Breast epithelium (tissue), 4 donors: Measurements from ENCODE around the gene S100A7A. TPM values are rescaled to one million over a fixed set of nuclear protein-coding genes. Genes with fewer than 3 reads are reported as not detected.
"Not testable (repeated sequence)": the region's sequence is repeated elsewhere in the genome, so short reads cannot be mapped to it uniquely, and the experiment has no call there.

Experiments
- DNase-seq, 2 donors: peaks; one replicate each; pipeline ENCODE4 v3.0.0-alpha.2; 2019; ENCODE audit warnings: low spot score in 2 of 2
- H3K27ac ChIP-seq, 2 donors: fragments of 200-600 bp; sonication (generic) in 1 of 2; one replicate each; pipeline ENCODE4 v1.5.1; 2016 to 2019; ENCODE audit warnings: mild to moderate bottlenecking in 1 of 2
- H3K27me3 ChIP-seq, 2 donors: fragments of 200-600 bp; sonication (generic) in 1 of 2; one replicate each; pipeline versions ENCODE4 v1.5.1 to v1.6.0; 2017 to 2019; ENCODE audit warnings: control low read depth in 1 of 2, mild to moderate bottlenecking in 1 of 2
- H3K36me3 ChIP-seq: fragments of 200-600 bp; one replicate; pipeline ENCODE4 v1.5.1; 2019
- H3K4me1 ChIP-seq, 2 donors: fragments of 200-600 bp; sonication (generic); one replicate each; pipeline ENCODE4 v1.5.1; 2016 to 2019; ENCODE audit warnings: control low read depth in 1 of 2
- H3K4me3 ChIP-seq, 3 donors: fragments of 200-600 bp; sonication (generic); 1 replicate in 2 of 3; 2 replicates in 1 of 3; pipeline ENCODE4 v1.5.1; 2016 to 2019; ENCODE audit warnings: mild to moderate bottlenecking in 3 of 3, moderate library complexity in 2 of 3
- H3K9me3 ChIP-seq, 2 donors: fragments of 200-600 bp; sonication (generic) in 1 of 2; one replicate each; pipeline ENCODE4 v1.5.1; 2016 to 2019; ENCODE audit warnings: control low read depth in 1 of 2
- POLR2A ChIP-seq: fragments of 450-650 bp; IDR thresholded peaks from one replicate; pipeline ENCODE4 v1.6.1; 2016; ENCODE audit warnings: antibody characterized with exemption, mild to moderate bottlenecking, moderate library complexity
- POLR2AphosphoS5 ChIP-seq, 3 donors: sonication (generic); formaldehyde crosslinking; IDR thresholded peaks; one replicate each; pipeline ENCODE4 v1.6.1; 2017; ENCODE audit warnings: antibody characterized with exemption in 3 of 3
- intact Hi-C: fragments of 100-400 bp; cut with DNase I; formaldehyde crosslinking; loops from one replicate; pipeline ENCODE4 v1.15.1; 2023; ENCODE audit warnings: low total_unique reads
- total RNA-seq, 3 donors: library from RNA; depleted of rRNA; stranded (reverse); fragments of >200 nt; gene quantifications; one replicate each; pipeline ENCODE4 v1.1.0, GENCODE V29; 2016
- TF ChIP-seq, protein P1 (sequence below), 3 donors: fragments of 450-650 bp; IDR thresholded peaks; one replicate each; pipeline ENCODE4 v1.5.1; 2016 to 2017; ENCODE audit warnings: antibody characterized with exemption in 3 of 3, mild to moderate bottlenecking in 3 of 3, moderate library complexity in 3 of 3

Gene S100A7A
- total RNA-seq, 3 donors from 2014 or later, result not detected

DNA sequence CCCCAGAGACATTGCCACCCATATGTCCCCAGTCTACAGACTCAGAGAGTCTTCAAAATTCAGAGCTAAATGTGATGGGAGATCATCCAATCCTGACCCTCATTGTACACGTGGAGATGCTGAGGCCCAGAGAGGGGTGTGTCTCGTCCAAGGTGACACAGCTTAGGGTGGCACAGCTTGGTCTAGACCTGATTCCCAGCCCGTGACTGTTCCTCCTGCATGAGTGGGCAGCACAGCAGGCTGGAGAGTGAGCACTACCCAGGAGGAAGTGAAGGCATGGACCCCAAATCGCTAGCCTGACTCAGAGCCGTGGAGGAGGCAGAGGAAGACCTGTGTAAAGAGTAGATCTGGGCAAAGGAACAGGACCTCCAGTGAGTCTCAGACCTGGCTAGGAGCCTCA is 27.8 kb downstream of the S100A7A start:
- Histone ChIP-seq H3K27me3 (peaks cover 0 to 15% of the 10 kb centered on the region in 2 donors), H3K9me3 (no peaks in the 10 kb centered on the region), H3K4me1 (no peaks in the 10 kb centered on the region), H3K4me3 (no peak overlapping the region), H3K36me3 (no peaks in the 10 kb centered on the region), H3K27ac (no peak overlapping the region)
- DNase-seq, result no peak
- intact Hi-C loops, result no loop called here
- TF ChIP-seq, protein P1, sequence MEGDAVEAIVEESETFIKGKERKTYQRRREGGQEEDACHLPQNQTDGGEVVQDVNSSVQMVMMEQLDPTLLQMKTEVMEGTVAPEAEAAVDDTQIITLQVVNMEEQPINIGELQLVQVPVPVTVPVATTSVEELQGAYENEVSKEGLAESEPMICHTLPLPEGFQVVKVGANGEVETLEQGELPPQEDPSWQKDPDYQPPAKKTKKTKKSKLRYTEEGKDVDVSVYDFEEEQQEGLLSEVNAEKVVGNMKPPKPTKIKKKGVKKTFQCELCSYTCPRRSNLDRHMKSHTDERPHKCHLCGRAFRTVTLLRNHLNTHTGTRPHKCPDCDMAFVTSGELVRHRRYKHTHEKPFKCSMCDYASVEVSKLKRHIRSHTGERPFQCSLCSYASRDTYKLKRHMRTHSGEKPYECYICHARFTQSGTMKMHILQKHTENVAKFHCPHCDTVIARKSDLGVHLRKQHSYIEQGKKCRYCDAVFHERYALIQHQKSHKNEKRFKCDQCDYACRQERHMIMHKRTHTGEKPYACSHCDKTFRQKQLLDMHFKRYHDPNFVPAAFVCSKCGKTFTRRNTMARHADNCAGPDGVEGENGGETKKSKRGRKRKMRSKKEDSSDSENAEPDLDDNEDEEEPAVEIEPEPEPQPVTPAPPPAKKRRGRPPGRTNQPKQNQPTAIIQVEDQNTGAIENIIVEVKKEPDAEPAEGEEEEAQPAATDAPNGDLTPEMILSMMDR (IDR thresholded peaks at IDR 0.05), result no peak
- TF ChIP-seq POLR2A, result no peak
- no peak for TF ChIP-seq POLR2AphosphoS5 (IDR thresholded peaks at IDR 0.05)

DNA sequence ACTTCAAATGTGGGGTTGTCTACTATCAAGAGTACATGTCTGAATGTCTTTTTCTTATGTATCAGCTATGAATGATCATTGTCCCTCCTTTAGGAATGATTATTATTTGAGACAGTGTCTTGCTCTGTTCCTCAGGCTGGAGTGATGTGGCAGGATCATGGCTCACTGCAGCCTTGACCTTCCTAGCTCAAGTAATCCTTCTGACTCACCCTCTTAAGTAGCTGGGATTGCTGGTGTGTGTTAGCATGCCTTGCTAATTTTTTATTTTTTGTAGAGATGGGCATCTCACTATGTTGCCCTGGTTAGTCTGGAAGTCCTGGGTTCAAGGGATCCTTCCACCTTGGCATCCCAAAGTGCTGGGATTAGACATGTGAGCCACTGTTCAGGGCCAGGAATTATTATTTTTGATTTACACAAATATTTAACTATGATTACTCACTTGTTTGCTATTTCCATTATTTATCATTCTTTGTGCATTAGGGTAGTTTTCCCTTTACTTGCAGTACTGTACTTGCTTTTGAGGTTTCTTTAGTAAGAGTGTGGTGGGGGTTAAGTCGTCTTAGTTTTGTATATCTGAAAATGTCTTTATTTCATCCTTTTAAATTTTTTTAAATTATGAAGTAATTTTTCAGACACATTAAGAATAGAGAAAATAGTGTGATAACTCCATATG is 31.3 kb downstream of the S100A7A start:
- Histone ChIP-seq H3K36me3 (no peaks in the 10 kb centered on the region), H3K27ac (no peak overlapping the region), H3K9me3 (no peaks in the 10 kb centered on the region), H3K4me3 (no peak overlapping the region), H3K4me1 (no peaks in the 10 kb centered on the region), H3K27me3 (peaks cover 0 to 15% of the 10 kb centered on the region in 2 donors)
- no peak for TF ChIP-seq POLR2A
- TF ChIP-seq, protein P1 (IDR thresholded peaks at IDR 0.05), result no peak
- no peak for TF ChIP-seq POLR2AphosphoS5 (IDR thresholded peaks at IDR 0.05)
- no peak for DNase-seq
- intact Hi-C loops, result no loop called here

DNA sequence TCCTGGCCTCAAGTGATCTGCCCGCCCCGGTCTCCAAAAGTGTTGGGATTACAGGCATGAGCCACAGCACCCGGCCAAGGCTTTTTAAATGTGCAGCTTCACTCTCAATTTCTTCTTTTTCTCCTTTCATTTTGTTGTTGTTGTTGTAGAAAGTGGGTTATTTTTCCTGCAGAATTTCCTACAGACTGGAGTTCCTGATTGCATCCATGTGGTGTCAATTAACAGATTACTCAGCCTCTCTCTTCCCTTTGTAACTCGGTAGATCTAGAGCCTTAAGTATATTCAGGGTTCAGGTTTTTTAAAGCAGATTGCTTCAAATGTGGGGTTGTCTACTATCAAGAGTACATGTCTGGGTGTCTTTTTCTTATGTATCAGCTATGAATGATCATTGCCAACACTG is 32.5 kb downstream of the S100A7A start:
- H3K9me3 ChIP-seq, H3K4me1 ChIP-seq, H3K27ac ChIP-seq, H3K4me3 ChIP-seq, DNase-seq, H3K27me3 ChIP-seq, intact Hi-C loops, H3K36me3 ChIP-seq: not testable (repeated sequence)

GRCh38 chr1:153456396-153456795 is 40.1 kb downstream of the S100A7A start:
- no peaks in the 10 kb centered on the region for H3K9me3 ChIP-seq
- H3K4me3 ChIP-seq, result no peak overlapping the region
- H3K4me1 ChIP-seq, result no peaks in the 10 kb centered on the region
- H3K36me3 ChIP-seq, result no peaks in the 10 kb centered on the region
- H3K27me3 ChIP-seq, result no peaks in the 10 kb centered on the region
- DNase-seq, result no peak
- no peak for TF ChIP-seq POLR2AphosphoS5 (IDR thresholded peaks at IDR 0.05)
- TF ChIP-seq POLR2A, result no peak
- TF ChIP-seq, protein P1 (IDR thresholded peaks at IDR 0.05), result no peak
- no peak overlapping the region for H3K27ac ChIP-seq
- intact Hi-C loops, result no loop called here

DNA sequence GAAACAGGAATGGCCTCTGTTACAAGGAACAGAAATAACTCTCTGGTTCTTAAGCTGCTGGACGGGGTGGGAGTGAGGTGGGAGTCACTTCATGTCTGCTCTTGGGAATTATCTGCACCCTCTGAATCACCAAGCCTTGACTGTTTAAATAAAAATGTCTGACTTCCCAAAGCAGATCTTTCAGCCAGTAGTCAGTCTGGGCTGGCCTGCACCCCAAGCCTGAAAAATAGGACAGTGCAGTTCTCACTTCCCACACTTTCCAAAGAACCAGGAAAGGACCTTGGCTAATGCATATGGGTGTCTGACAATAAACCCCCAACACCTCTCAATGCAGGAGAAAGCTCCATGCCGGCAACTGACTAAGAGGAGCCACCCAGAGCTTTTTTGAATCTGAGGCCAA is 43.3 kb downstream of the S100A7A start:
- Histone ChIP-seq H3K4me3 (no peak overlapping the region), H3K27me3 (no peaks in the 10 kb centered on the region), H3K27ac (no peak overlapping the region), H3K36me3 (no peaks in the 10 kb centered on the region), H3K9me3 (no peaks in the 10 kb centered on the region), H3K4me1 (no peaks in the 10 kb centered on the region)
- intact Hi-C loops, result no loop called here
- no peak for DNase-seq
- TF ChIP-seq POLR2A (no peak), POLR2AphosphoS5 (IDR thresholded peaks at IDR 0.05) (no peak)
- TF ChIP-seq, protein P1 (IDR thresholded peaks at IDR 0.05), result no peak
